Activated CD8-positive, alpha-beta memory T cell treated with anti-CD3 and anti-CD28 coated beads, Interleukin-2, amount 10 ng/mL, durations not matched to agents 7 days and 5 days (primary cell): Measurements from ENCODE around the gene IL1R1. TPM values are rescaled to one million over a fixed set of nuclear protein-coding genes. Genes with fewer than 3 reads are reported as not detected.

ENCODE experiments used
- ATAC-seq: fragments of 150-1000 bp; cut with Tn5 transposase; one replicate; pipeline ENCODE4 v1.10.0; 2021; ENCODE audit warnings: moderate library complexity
- CTCF ChIA-PET: fragments of 350-600 bp; sonication (Branson Sonifier 250); formaldehyde crosslinking; loops from one replicate; lab custom pipeline; 2021; ENCODE audit warnings: antibody characterized with exemption; lab: Charles Lee
- DNase-seq: peaks from one replicate; pipeline ENCODE4 v3.0.0-alpha.2; 2020
- H3K27ac Mint-ChIP-seq: one replicate; pipeline ENCODE4 v1.8.0; 2021; ENCODE audit warnings: mild to moderate bottlenecking, mixed read lengths
- H3K27me3 Mint-ChIP-seq: one replicate; pipeline ENCODE4 v1.8.0; 2021; ENCODE audit warnings: mixed read lengths
- H3K36me3 Mint-ChIP-seq: one replicate; pipeline ENCODE4 v1.8.0; 2021; ENCODE audit warnings: mild to moderate bottlenecking, mixed read lengths
- H3K4me1 Mint-ChIP-seq: one replicate; pipeline ENCODE4 v1.8.0; 2021; ENCODE audit warnings: mixed read lengths
- H3K4me3 Mint-ChIP-seq: one replicate; pipeline ENCODE4 v1.8.0; 2021; ENCODE audit warnings: mild to moderate bottlenecking, moderate library complexity, mixed read lengths
- H3K9me3 Mint-ChIP-seq: one replicate; pipeline ENCODE4 v1.8.0; 2022; ENCODE audit warnings: low read depth, mixed read lengths
- total RNA-seq, 2 experiments: library from RNA; stranded (reverse); gene quantifications; one replicate each; pipeline ENCODE4 v1.2.3, GENCODE V29; 2021

The IL1R1 gene
- total RNA-seq, 2 experiments from 2014 or later, result 0.40 to 0.41 TPM

DNA sequence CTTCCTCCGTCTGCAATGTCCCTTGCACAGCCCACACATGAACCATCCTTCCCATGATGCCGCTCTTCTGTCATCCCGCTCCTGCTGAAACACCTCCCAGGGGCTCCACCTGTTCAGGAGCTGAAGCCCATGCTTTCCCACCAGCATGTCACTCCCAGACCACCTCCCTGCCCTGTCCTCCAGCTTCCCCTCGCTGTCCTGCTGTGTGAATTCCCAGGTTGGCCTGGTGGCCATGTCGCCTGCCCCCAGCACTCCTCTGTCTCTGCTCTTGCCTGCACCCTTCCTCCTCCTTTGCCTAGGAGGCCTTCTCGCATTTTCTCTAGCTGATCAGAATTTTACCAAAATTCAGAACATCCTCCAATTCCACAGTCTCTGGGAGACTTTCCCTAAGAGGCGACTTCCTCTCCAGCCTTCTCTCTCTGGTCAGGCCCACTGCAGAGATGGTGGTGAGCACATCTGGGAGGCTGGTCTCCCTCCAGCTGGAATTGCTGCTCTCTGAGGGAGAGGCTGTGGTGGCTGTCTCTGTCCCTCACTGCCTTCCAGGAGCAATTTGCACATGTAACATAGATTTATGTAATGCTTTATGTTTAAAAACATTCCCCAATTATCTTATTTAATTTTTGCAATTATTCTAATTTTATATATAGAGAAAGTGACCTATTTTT is 35.4 kb downstream of the IL1R1 start:
- Mint-ChIP-seq H3K4me3 (no peak overlapping the region), H3K4me1 (no peaks in the 10 kb centered on the region), H3K9me3 (no peaks in the 10 kb centered on the region), H3K36me3 (no peaks in the 10 kb centered on the region), H3K27me3 (peaks cover 15% of the 10 kb centered on the region), H3K27ac (no peak overlapping the region)
- ATAC-seq (no peak), DNase-seq (no peak)
- CTCF ChIA-PET, result interaction anchor here (1.1 kb wide), 1 partner anchor 12 kb away, joined by 3 read pairs; no protein-coding TSS in a partner anchor

DNA sequence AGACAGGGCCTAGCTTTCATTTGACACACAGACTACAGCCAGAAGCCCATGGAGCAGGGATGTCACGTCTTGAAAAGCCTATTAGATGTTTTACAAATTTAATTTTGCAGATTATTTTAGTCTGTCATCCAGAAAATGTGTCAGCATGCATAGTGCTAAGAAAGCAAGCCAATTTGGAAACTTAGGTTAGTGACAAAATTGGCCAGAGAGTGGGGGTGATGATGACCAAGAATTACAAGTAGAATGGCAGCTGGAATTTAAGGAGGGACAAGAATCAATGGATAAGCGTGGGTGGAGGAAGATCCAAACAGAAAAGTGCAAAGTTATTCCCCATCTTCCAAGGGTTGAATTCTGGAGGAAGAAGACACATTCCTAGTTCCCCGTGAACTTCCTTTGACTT is 36.5 kb downstream of the IL1R1 start:
- H3K36me3 Mint-ChIP-seq, result no peaks in the 10 kb centered on the region
- H3K4me3 Mint-ChIP-seq, result no peak overlapping the region
- CTCF ChIA-PET, result no interaction called here
- H3K9me3 Mint-ChIP-seq, result no peaks in the 10 kb centered on the region
- H3K27me3 Mint-ChIP-seq, result peaks cover 15% of the 10 kb centered on the region
- no peak overlapping the region for H3K27ac Mint-ChIP-seq
- DNase-seq, result no peak
- ATAC-seq, result no peak
- H3K4me1 Mint-ChIP-seq, result no peaks in the 10 kb centered on the region

DNA sequence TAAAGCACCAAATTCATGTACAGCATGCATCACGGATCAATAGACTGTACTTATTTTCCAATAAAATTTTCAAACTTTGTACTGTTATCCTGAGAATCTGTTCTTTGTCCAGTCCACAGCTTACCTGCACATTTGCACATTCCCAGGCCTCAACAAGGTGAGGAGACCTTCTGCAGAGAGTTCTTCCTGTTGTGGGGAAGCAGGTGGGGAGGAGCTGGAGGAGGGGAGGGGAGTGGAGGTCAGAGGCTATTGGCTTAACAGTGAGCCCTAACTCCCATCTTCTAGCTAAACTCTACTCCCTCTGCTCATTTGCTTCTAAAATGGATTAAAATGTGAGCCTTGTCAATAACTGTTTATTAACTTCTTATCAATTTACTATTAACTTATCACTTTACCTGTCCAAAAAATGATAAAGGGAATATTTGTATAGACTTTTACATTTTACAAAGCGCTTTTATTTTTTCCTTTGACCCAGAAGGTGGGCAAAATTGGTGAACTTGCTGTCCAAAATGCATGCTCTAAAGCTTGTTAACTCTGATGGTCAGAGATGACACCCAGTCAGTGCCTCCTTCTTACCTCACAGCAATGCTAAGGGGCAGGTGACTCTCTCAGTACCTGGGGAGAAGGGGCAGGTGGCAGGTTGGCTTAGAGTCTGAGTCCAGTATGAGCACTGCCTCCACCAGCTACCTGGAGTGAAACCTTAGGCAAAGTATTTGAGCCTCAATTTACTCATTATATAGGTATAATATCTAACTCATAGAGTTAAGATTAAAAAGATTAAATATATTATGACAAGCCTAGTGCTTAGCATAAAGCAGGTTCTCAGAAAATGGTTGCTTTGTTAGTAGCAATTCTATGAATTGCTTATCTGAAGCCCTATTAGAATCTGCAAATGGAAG is 37.5 kb downstream of the IL1R1 start:
- no peak for ATAC-seq
- CTCF ChIA-PET, result no interaction called here
- Mint-ChIP-seq H3K9me3 (no peaks in the 10 kb centered on the region), H3K36me3 (no peaks in the 10 kb centered on the region), H3K27ac (no peak overlapping the region), H3K27me3 (peaks cover 17% of the 10 kb centered on the region), H3K4me1 (peaks cover 1% of the 10 kb centered on the region), H3K4me3 (no peak overlapping the region)
- DNase-seq, result no peak

DNA sequence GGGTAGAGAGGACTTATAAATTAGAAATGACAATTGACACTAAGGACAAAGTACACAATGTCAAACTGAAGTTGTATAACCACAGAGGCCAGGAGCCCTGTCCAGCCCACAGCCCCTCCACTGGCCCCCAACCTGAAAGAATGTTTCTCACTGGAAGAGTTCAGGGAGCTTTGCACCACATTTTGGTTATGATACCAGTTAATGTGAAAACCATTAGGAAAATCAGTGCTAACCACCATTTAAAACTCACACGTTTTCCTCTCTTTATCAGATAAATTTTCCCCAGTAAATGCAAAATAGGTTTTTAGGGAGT is 38.1 kb downstream of the IL1R1 start:
- Mint-ChIP-seq H3K4me3 (no peak overlapping the region), H3K36me3 (no peaks in the 10 kb centered on the region), H3K9me3 (no peaks in the 10 kb centered on the region), H3K27ac (no peak overlapping the region), H3K27me3 (peaks cover 17% of the 10 kb centered on the region), H3K4me1 (peaks cover 6% of the 10 kb centered on the region)
- no peak for DNase-seq
- no peak for ATAC-seq
- CTCF ChIA-PET, result no interaction called here

DNA sequence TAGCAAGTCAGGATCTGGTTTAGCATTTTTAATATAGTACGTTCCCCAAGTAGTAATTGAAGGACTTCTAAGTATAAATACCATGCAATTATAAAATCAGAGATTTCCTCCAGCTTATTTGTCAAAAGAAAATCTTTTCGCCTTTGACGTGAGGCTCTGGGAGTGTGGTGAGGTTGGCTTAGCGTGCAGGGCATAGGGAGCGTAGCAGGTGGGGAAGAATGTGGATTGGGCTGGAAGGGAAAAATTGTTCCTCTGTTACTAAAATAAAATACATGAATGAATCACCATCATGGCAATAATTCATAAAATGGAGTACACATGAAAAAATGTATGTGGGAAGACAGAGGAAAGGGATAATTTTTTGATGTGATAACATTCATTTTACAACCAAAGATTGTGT is 38.8 kb downstream of the IL1R1 start:
- H3K36me3 Mint-ChIP-seq, result no peaks in the 10 kb centered on the region
- peaks cover 21% of the 10 kb centered on the region for H3K27me3 Mint-ChIP-seq
- no peak for ATAC-seq
- CTCF ChIA-PET, result interaction anchor here (0.8 to 0.9 kb wide), 2 partner anchors 53 to 175 kb away, joined by 3 to 4 read pairs; no protein-coding TSS in a partner anchor
- H3K27ac Mint-ChIP-seq, result no peak overlapping the region
- no peaks in the 10 kb centered on the region for H3K9me3 Mint-ChIP-seq
- no peak for DNase-seq
- no peak overlapping the region for H3K4me3 Mint-ChIP-seq
- H3K4me1 Mint-ChIP-seq, result peaks cover 6% of the 10 kb centered on the region

DNA sequence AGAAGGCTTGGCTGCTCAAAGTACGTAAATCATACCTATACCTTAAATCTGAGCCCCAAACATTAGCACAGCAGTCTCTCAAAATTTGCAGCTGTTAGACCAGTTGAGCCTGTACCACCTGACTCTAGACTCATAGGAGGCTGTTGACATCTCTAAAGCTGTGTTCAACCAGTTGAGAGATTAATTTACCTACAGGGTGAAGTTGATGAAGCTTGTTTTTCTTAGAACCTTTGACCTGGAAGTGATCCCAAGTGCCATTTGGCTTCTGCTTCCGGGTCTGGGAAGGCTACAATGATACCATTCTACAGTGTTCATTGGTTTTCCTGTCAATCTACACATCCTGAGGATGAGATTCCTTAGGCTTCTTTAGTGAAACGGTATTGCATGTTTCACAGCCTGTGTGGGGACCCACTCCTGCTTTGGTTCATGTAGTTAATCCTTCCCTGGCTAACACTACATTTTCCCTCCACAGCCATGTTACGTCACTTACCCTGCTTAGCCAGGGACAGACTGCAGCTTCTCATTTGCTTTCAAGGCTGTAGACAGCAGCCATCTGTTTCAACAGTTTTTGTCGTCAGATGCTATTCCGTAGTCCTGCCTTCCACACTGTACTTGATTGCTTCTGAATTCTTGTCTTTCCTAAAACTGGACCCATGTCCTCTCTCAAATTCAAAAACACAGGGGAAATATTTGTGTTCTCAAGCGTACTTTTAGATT is 39.5 kb downstream of the IL1R1 start:
- Mint-ChIP-seq H3K9me3 (no peaks in the 10 kb centered on the region), H3K27ac (no peak overlapping the region), H3K4me1 (peaks cover 6% of the 10 kb centered on the region), H3K36me3 (no peaks in the 10 kb centered on the region), H3K27me3 (peaks cover 26% of the 10 kb centered on the region), H3K4me3 (no peak overlapping the region)
- ATAC-seq (no peak), DNase-seq (no peak)
- CTCF ChIA-PET, result interaction anchor here (0.8 to 0.9 kb wide), 2 partner anchors 52 to 174 kb away, joined by 3 to 4 read pairs; no protein-coding TSS in a partner anchor

DNA sequence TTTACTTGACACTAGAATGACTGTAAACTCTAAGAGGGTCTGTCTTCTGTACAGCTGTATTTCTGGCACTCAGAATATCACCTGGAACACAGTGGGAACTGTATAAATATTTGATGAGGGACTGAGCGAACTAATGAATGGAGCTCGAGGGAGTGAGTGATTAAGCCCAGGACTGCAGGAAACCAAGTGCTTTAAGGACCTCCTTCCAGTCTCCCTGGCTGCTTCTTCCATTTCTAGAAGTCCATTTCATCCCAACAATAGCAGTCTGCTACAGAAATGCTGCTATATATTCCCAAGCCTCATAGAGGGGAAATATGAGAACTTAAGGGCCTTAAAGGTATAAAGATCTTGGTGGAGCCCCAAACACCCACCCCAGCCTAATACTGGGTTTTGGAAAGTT is 41.5 kb downstream of the IL1R1 start:
- Mint-ChIP-seq H3K27ac (no peak overlapping the region), H3K4me3 (no peak overlapping the region), H3K4me1 (peaks cover 12% of the 10 kb centered on the region), H3K36me3 (peaks cover 7% of the 10 kb centered on the region), H3K27me3 (peaks cover 39% of the 10 kb centered on the region), H3K9me3 (no peaks in the 10 kb centered on the region)
- DNase-seq, result no peak
- CTCF ChIA-PET, result no interaction called here
- ATAC-seq, result no peak

DNA sequence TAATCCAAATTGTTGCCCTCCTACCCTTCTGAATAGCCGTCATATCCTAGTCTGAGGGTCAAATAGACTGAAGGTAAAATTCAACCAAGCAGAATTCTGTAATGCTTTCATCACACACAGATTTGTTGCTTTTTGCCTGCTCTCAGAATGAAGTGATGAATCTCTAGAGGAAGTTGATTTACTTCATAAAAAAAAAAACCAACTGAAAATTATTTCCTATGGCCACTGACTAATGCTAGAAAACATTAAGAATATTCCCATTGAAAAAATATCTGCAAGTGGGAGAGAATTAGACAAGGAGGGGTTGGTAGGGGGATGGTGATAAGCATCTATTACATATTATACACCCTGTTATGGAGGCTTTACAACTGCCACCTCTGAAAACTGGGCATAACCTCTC is 42.0 kb downstream of the IL1R1 start:
- H3K4me3 Mint-ChIP-seq, result no peak overlapping the region
- no peak for ATAC-seq
- no peak overlapping the region for H3K27ac Mint-ChIP-seq
- peaks cover 12% of the 10 kb centered on the region for H3K4me1 Mint-ChIP-seq
- no peaks in the 10 kb centered on the region for H3K9me3 Mint-ChIP-seq
- CTCF ChIA-PET, result interaction anchor here (1.9 kb wide), 1 partner anchor 164 kb away, joined by 5 read pairs; no protein-coding TSS in a partner anchor
- H3K27me3 Mint-ChIP-seq, result peaks cover 39% of the 10 kb centered on the region
- peaks cover 7% of the 10 kb centered on the region for H3K36me3 Mint-ChIP-seq
- no peak for DNase-seq

DNA sequence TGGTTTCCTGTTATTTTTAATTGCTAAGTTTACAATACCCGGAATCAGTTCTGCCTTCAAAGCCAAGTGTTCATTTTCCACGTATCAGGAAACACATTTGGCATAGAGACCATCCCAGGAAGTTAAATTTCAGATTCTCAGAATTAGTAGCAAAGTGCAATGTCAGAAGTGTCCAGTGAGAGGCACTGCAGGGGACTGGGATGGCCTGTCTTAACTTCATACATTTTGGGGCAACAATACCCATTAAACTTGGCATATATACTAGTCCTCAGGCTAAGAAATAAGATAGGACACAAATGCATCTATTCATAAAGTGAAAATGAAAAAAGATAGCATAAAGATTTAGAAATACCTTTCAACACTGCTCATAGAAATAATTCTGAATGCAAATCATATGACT is 42.8 kb downstream of the IL1R1 start:
- no peak for ATAC-seq
- peaks cover 7% of the 10 kb centered on the region for H3K36me3 Mint-ChIP-seq
- peaks cover 12% of the 10 kb centered on the region for H3K4me1 Mint-ChIP-seq
- H3K9me3 Mint-ChIP-seq, result no peaks in the 10 kb centered on the region
- CTCF ChIA-PET, result interaction anchor here (1.2 to 1.9 kb wide), 2 partner anchors 55 to 165 kb away, joined by 4 to 5 read pairs; no protein-coding TSS in a partner anchor
- peaks cover 39% of the 10 kb centered on the region for H3K27me3 Mint-ChIP-seq
- DNase-seq, result no peak
- no peak overlapping the region for H3K27ac Mint-ChIP-seq
- H3K4me3 Mint-ChIP-seq, result no peak overlapping the region

DNA sequence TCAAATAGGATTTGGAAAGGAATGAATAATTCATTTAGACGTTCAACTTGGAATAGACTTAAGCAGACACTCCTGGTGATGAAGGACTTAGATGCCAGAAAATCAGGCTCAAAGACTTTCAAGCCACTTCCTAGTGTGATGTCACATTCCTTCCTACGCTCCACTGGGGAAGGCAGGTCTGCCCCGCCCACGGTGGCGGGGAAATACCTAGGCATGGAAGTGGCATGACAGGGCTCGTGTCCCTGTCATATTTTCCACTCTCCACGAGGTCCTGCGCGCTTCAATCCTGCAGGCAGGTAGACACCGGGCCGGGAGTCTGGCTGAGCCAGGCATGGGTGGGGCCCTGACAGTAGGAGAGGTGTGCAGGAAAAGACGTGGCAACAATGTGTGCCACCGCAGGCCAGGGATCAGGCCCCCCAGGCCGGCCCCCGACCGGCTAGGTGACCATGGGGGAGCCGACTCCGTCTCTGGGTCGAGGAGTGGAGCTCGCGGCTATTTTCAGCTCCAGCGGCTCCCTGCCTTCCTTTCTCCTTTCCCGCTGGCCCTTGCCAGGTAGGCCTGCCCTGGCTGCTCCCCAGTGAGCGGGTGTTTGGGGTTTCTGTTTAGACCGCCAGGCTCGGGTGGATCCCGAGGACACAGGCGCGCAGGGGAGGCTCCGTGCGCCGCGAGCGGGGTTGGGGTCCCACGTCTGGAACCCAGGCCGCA is 44.4 kb downstream of the IL1R1 start, which contains the start of gene IL1RL2:
Gene IL1RL2, plus strand, starts transcription at position 233 of the 705 bp plus-strand sequence. CDS start 845 bp downstream, outside the sequence.
- Mint-ChIP-seq H3K27me3 (peaks cover 38% of the 10 kb centered on the region), H3K36me3 (peaks cover 7% of the 10 kb centered on the region), H3K27ac (no peak within 1 kb of the TSS), H3K9me3 (no peaks in the 10 kb centered on the region), H3K4me1 (peaks cover 12% of the 10 kb centered on the region), H3K4me3 (peak within 1 kb of the TSS; percentile 66)
- DNase-seq (no peak), ATAC-seq (no peak)
- CTCF ChIA-PET, result interaction anchor here (1.8 kb wide), 1 partner anchor 169 kb away, joined by 5 read pairs; no protein-coding TSS in a partner anchor

DNA sequence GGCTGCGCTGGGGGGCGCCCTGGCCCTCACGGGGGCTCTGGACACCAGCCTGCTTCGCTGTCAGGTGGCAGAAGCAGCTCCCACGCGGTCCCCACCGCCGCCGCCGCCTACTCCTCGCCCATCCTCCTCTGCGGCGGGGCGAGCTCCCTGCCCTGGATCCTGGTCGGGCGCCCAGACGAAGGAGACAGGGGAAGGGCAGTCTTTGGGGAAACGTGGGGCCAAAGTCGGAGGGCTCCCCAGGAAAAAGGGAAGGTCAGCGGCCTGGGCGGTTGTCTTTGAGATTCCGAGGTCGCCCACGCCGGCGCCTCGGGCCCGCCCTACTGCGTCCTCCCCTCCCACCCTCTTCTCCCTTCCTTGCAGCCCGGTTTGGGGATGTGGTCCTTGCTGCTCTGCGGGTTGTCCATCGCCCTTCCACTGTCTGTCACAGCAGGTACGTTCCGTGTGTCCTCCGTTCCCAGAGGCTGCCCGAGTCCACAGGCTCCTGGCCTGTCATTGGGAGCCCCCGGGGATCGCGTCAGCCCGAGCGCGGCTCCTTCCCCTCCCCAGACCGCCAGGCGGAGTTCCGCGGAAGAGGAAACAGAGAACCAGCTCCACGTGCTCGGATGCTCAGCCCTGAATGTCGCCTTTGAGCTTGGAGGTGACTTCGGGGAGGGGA is 45.1 kb downstream of the IL1R1 start:
- CTCF ChIA-PET, result interaction anchor here (0.7 to 1.8 kb wide), 2 partner anchors 167 to 169 kb away, joined by 5 read pairs; no protein-coding TSS in a partner anchor
- H3K36me3 Mint-ChIP-seq, result peaks cover 7% of the 10 kb centered on the region
- no peaks in the 10 kb centered on the region for H3K9me3 Mint-ChIP-seq
- peaks cover 12% of the 10 kb centered on the region for H3K4me1 Mint-ChIP-seq
- DNase-seq, result no peak
- H3K27ac Mint-ChIP-seq, result no peak overlapping the region
- peak overlapping the region; percentile 66 for H3K4me3 Mint-ChIP-seq
- ATAC-seq, result peak; percentile 63
- peaks cover 38% of the 10 kb centered on the region for H3K27me3 Mint-ChIP-seq

DNA sequence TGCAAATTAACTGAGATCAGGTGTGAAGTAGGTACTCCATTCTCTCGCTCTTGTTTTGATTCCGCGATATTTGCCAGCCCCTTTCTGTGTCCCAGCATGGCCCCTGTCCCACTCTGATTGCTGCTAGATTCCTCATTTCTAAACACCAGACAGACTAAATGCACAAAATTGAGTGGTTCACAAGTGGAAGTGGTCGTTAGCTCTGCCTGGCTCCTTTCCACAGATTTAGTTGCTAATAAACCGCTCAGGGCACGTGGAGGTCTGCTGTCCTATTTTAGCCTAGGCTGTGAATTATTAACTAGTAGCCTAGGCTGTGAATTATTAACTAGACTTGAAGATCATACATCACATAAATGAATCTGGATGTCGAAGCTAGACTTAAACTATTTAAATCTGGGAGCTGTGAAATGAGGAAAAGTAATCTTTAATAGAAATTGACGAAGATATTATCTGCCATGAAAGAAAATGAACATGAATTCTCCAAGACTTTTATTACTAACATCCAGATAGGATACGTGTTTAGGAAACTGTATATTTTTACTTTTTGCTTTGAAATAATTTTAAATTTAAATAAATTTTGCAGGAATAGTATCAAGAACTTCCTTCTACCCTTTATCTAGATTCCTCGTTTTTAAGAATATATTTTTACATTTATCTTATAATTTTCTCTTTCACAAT is 48.0 kb downstream of the IL1R1 start:
- no peaks in the 10 kb centered on the region for H3K9me3 Mint-ChIP-seq
- peaks cover 10% of the 10 kb centered on the region for H3K4me1 Mint-ChIP-seq
- peaks cover 44% of the 10 kb centered on the region for H3K27me3 Mint-ChIP-seq
- H3K27ac Mint-ChIP-seq, result no peak overlapping the region
- peaks cover 9% of the 10 kb centered on the region for H3K36me3 Mint-ChIP-seq
- no peak overlapping the region for H3K4me3 Mint-ChIP-seq
- no peak for DNase-seq
- ATAC-seq, result no peak
- CTCF ChIA-PET, result interaction anchor here (1.5 kb wide), 1 partner anchor 31 kb away, joined by 3 read pairs; no protein-coding TSS in a partner anchor
